ENCODE measurements around the gene FBXW9.

DNA sequence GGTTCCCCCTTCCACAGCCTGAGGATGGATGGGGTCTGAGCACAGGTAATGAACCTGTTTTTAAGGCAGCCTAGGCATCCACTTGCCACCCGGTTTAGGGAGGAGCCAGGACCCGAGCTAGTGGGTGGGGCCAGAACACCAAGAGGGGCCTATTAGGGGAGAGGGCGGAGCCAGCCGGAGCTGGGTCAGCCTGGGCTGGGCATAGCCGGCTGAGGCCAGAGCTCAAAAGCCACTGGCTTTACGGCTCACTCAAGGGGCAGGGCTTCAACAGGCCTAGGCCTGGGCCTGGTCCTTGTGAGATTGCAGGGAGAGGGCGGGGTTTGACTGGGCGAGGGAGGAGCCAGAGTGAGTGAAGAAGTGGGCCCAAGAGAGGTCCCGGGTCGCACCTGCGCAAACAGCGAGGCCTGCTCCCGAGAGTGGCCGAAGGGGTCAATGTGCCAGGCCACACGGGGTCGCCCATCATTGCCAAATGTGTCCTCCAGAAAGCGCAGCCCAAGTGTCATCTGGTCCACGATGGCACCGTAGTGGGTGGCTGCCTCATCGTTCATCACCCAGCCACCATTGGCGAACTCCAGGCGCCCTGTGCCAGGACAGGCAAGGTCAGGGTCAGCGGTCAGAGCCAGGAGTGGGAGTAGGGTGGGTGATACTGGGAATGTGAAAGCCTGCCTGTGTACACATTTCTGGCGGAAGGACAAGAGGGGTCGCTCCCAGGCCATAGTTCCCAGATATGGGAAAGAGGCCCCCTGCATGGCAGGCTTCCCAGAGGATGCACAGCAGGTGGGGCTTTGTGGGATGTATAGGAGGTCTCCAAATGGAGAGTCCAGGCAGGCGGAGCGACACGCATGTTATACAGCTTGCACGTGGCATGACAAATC lies 31.8 kb downstream of the FBXW9 start:
- TF ChIP-seq, protein P1, sequence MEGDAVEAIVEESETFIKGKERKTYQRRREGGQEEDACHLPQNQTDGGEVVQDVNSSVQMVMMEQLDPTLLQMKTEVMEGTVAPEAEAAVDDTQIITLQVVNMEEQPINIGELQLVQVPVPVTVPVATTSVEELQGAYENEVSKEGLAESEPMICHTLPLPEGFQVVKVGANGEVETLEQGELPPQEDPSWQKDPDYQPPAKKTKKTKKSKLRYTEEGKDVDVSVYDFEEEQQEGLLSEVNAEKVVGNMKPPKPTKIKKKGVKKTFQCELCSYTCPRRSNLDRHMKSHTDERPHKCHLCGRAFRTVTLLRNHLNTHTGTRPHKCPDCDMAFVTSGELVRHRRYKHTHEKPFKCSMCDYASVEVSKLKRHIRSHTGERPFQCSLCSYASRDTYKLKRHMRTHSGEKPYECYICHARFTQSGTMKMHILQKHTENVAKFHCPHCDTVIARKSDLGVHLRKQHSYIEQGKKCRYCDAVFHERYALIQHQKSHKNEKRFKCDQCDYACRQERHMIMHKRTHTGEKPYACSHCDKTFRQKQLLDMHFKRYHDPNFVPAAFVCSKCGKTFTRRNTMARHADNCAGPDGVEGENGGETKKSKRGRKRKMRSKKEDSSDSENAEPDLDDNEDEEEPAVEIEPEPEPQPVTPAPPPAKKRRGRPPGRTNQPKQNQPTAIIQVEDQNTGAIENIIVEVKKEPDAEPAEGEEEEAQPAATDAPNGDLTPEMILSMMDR (conservative IDR thresholded peaks at IDR 0.05), result no peak
- no peak for TF ChIP-seq EZH2 (IDR thresholded peaks at IDR 0.05; ENCODE audit: low read depth)
